GM12891 (cell line): ENCODE measurements around the gene SLC39A2.

Experiments
- POLR2A ChIP-seq: IDR thresholded peaks from 2 replicates; pipeline ENCODE4 v1.6.1; 2011; ENCODE audit warnings: low read depth, low read length, control low read depth
- POLR2AphosphoS5 ChIP-seq: IDR thresholded peaks from 2 replicates; pipeline ENCODE4 v1.6.1; 2011; ENCODE audit warnings: low read depth, low read length, control low read depth

GRCh38 chr14:20997115-20997514 is 2.0 kb upstream of the SLC39A2 start:
- no peak for TF ChIP-seq POLR2A
- TF ChIP-seq POLR2AphosphoS5 = no peak
